ENCODE results near the gene RPUSD2. TPM values are rescaled to one million over a fixed set of nuclear protein-coding genes. Genes with fewer than 3 reads are reported as not detected.

RPUSD2 gene, protein sequence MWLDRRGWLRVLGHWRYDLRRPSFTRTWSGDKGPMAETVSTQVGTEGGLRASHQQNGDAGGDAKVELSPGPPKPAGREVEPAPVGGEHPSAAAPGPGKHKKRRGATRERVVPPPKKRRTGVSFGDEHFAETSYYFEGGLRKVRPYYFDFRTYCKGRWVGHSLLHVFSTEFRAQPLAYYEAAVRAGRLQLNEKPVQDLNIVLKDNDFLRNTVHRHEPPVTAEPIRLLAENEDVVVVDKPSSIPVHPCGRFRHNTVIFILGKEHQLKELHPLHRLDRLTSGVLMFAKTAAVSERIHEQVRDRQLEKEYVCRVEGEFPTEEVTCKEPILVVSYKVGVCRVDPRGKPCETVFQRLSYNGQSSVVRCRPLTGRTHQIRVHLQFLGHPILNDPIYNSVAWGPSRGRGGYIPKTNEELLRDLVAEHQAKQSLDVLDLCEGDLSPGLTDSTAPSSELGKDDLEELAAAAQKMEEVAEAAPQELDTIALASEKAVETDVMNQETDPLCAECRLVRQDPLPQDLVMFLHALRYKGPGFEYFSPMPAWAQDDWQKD
- 10 to 100 TPM in 1 of 2 donors, 1 to 10 TPM in 1; 10.0 to 17.3 TPM for total RNA-seq

DNA sequence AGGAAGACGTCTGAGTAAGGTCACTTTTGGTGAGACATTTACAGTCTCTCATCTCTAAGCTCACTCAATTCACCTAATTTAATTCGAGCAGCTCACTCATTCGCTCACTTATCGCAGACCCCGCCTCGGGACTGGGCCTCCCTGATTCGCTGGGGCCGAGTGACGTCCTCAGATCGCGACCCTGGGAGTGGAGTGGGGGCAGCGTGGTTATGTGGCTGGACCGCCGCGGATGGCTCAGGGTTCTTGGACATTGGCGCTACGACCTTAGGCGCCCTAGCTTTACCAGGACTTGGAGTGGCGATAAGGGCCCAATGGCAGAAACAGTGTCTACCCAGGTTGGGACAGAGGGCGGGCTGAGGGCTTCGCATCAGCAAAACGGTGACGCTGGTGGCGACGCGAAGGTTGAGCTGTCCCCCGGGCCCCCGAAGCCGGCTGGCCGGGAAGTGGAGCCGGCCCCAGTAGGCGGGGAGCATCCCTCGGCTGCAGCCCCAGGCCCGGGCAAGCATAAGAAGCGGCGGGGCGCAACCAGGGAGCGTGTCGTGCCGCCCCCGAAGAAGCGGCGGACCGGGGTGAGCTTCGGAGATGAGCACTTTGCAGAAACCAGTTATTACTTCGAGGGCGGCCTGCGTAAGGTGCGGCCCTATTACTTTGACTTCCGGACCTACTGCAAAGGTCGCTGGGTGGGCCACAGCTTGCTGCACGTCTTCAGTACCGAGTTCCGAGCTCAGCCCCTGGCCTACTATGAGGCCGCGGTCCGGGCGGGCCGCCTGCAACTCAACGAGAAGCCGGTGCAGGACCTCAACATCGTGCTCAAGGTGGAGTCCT, at the start of gene RPUSD2:
RPUSD2 (plus strand) TSS at position 171 of the 825 bp plus-strand sequence; CDS start at position 210, 39 bp downstream.

DNA sequence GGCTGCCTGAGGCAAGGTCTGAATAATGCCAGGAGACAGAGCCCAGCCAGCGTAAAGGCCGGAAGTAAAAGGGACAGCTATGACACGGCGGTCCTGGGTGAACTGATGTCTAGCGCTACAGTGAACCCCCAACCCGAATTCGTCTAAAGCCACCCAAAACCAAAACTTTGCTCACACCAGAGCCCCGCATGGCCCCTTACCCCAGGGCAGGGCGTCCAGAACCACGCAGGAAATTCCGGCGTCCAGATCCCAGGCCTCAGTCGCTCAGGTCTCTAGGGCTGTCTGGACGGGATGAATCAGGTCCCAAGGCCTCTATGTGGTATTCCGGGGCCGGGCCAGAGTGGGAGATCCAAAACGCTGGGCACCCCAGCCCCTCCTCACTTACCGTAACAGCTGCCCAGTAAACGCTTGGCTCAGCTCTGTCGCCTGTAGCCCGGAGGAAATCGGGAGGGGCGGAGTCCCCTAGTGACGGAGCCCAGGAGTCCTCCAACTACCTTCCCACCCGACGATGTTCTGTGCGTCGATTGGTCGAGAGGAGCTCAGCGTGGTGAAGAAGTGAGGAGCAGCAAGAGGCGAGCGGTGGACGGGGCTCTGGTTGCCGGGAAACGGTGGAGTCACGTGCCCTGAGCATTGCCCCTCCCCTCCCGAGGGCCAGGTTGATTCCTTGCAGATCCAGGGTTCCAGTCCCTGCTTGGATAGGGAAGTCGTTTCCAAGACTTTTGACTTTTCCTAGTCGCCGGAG, 4.3 kb upstream of the RPUSD2 start, which contains the start of gene CCDC32:
CCDC32 (minus strand) TSS at position 452 of the 742 bp plus-strand sequence. CDS start 2,027 bp downstream, outside the sequence.

DNA sequence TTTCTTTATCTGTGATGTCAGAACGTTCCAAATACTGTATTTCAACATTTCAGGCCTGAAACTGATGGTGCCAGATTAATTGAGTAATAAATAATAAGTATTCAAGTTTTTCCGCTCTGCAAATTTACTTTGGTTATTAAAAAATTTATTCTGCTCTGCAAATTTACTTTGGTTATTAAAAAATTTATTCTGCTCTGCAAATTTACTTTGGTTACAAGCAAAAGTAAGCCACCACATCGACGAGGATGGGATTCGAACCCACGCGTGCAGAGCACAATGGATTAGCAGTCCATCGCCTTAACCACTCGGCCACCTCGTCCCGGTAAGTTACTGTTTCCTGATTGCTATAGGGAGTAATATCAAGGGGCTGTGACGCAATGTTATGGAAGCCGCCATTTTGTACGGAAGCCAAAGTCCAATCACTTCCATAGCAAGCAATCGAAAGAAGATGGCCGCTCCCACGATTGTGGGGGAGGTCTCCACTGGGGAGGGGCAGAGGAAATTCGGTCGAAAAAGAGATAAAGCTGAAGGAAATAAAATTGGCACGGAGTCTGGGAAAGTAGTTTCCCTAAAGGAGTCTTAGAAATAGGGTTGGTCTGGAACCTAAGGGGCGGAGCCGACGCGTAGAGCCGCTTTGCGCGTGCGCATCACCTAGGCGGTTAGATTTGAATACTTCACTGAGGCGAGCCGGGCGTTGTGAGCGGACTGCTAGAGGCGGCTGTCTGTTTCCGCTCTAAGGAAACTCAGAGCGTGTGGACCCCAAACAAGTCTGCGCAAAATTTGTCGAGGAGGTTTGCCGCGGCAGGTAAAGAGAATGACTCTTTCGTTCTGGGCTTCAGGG, 24.7 kb downstream of the RPUSD2 start, which contains the start of gene KNL1:
KNL1 (plus strand) TSS at position 662 of the 841 bp plus-strand sequence. CDS start 8,683 bp downstream, outside the sequence.

Small RNAs within 50 kb of the gene (small RNA-seq; reads per million reads assigned to genes)
- gene RF00017 (0 reads per million in 2 donors), gene RN7SL376P (0 reads per million in 2 donors), gene RNU6-516P (0 reads per million in 2 donors)

Other genes with a start within 250 kb of the RPUSD2 start
- 10 to 100 TPM in 1 of 2 donors, 1 to 10 TPM in 1; 5.2 to 10.7 TPM for gene INAFM2, start 245.6 kb upstream of the RPUSD2 start, total RNA-seq
- gene CCDC9B, start 228.4 kb upstream of the RPUSD2 start, total RNA-seq, result 10 to 100 TPM; 30.3 to 39.9 TPM
- gene PHGR1, start 218.3 kb upstream of the RPUSD2 start, total RNA-seq, result not detected
- gene DISP2, start 211.1 kb upstream of the RPUSD2 start, total RNA-seq, result under 1 TPM; 0.33 to 0.69 TPM
- 100 to 1,000 TPM in 1 of 2 donors, 10 to 100 TPM in 1; 36.1 to 115 TPM for gene KNSTRN, start 186.6 kb upstream of the RPUSD2 start, total RNA-seq
- 10 to 100 TPM; 33.6 to 40.6 TPM for gene IVD, start 163.5 kb upstream of the RPUSD2 start, total RNA-seq
- 1 to 10 TPM; 8.7 to 9.3 TPM for gene BAHD1, start 128.3 kb upstream of the RPUSD2 start, total RNA-seq
- gene CHST14, start 98.3 kb upstream of the RPUSD2 start, total RNA-seq, result 1 to 10 TPM; 8.9 to 9.7 TPM
- gene CCDC32, start 4.3 kb upstream of the RPUSD2 start, total RNA-seq, result 10 to 100 TPM; 21.0 to 23.1 TPM
- gene KNL1, start 24.9 kb downstream of the RPUSD2 start, total RNA-seq, result 10 to 100 TPM; 14.5 to 22.6 TPM
- 1 to 10 TPM; 3.4 to 10.0 TPM for gene RAD51, start 125.9 kb downstream of the RPUSD2 start, total RNA-seq
- gene RMDN3, start 186.0 kb downstream of the RPUSD2 start, total RNA-seq, result 10 to 100 TPM; 18.6 to 24.8 TPM
- gene GCHFR, start 194.8 kb downstream of the RPUSD2 start, total RNA-seq, result 1 to 10 TPM; 1.7 to 2.1 TPM
- gene C15orf62, start 200.7 kb downstream of the RPUSD2 start, total RNA-seq, result not detected
- 10 to 100 TPM; 42.7 to 46.6 TPM for gene ZFYVE19, start 237.8 kb downstream of the RPUSD2 start, total RNA-seq
- gene DNAJC17, start 238.2 kb downstream of the RPUSD2 start, total RNA-seq, result 10 to 100 TPM; 17.9 to 26.3 TPM

All from melanocyte of skin (primary cell).